Testis (tissue), 3 donors: ENCODE data around the gene DVL2. TPM values are rescaled to one million over a fixed set of nuclear protein-coding genes. Genes with fewer than 3 reads are reported as not detected.

Experiments
- DNase-seq: peaks from one replicate; pipeline ENCODE4 v3.0.0-alpha.2; 2019
- H3K27ac ChIP-seq, 2 donors: fragments of 200-600 bp; sonication (generic); one replicate each; pipeline ENCODE4 v1.5.1; 2019
- H3K27me3 ChIP-seq: fragments of 200-600 bp; sonication (generic); one replicate; pipeline ENCODE4 v1.5.1; 2019
- H3K36me3 ChIP-seq: fragments of 200-600 bp; sonication (generic); one replicate; pipeline ENCODE4 v1.5.1; 2017; ENCODE audit warnings: low read depth; ENCODE audit errors: missing control alignments
- H3K4me1 ChIP-seq: fragments of 200-600 bp; sonication (generic); one replicate; pipeline ENCODE4 v1.5.1; 2019
- H3K4me3 ChIP-seq, 2 donors: fragments of 200-600 bp; sonication (generic); one replicate each; pipeline ENCODE4 v1.5.1; 2017 to 2019
- H3K9me3 ChIP-seq: fragments of 200-600 bp; sonication (generic); one replicate; pipeline ENCODE4 v1.5.1; 2017
- CTCF ChIP-seq, 3 experiments: fragments of 450-650 bp in 2 of 3; fragments of 200-600 bp in 1 of 3; sonication (generic) in 1 of 3; IDR thresholded peaks; one replicate each; pipeline ENCODE4 v1.5.1; 2016 to 2019; ENCODE audit warnings: antibody characterized with exemption in 3 of 3, mild to moderate bottlenecking in 2 of 3, moderate library complexity in 1 of 3
- POLR2A ChIP-seq: fragments of 450-650 bp; IDR thresholded peaks from one replicate; pipeline ENCODE4 v1.6.1; 2017; ENCODE audit warnings: antibody characterized with exemption, mild to moderate bottlenecking, moderate library complexity
- WGBS, 2 donors: methylation state at CpG; one replicate each; pipeline ENCODE4 v1.1.5; 2018; 5-methylcytosine and 5-hydroxymethylcytosine counted together
- intact Hi-C: fragments of 100-400 bp; cut with DNase I; formaldehyde crosslinking; loops from one replicate; pipeline ENCODE4 v1.15.1; 2023; ENCODE audit warnings: low total_unique reads
- polyA plus RNA-seq: library from polyadenylated mRNA; stranded (reverse); fragments of 350-450 nt; fragmentation: Illumina TruSeq; extraction: RNeasy Lipid Tissue Mini Kit (QIAGEN cat#74804); gene quantifications from one replicate; pipeline ENCODE4 v1.2.3, GENCODE V29; 2014; ENCODE audit warnings: low read depth, low replicate concordance; ENCODE audit not compliant: insufficient read depth
- total RNA-seq, 2 donors: library from RNA; depleted of rRNA; stranded (reverse); fragments of >200 nt; gene quantifications; one replicate each; pipeline ENCODE4 v1.2.3, GENCODE V29; 2016

Gene DVL2
- total and polyA plus RNA-seq, 3 donors from 2014 or later: 43.6 to 102 (median 81.3) TPM

GRCh38 chr17:7241090-7241733, 6.9 kb upstream of the DVL2 start:
- Histone ChIP-seq H3K4me3 (peak overlapping the region; percentile 69 to 85), H3K36me3 (no peaks in the 10 kb centered on the region), H3K27ac (peak overlapping the region; percentile 92 to 98), H3K27me3 (no peaks in the 10 kb centered on the region), H3K4me1 (peaks cover 33% of the 10 kb centered on the region), H3K9me3 (no peaks in the 10 kb centered on the region)
- intact Hi-C loops: no loop called here
- no peak for TF ChIP-seq POLR2A
- no peak for TF ChIP-seq CTCF (IDR thresholded peaks at IDR 0.05)
- WGBS, 2 donors: 15 to 16% methylated on average over 9 of the region's 9 CpGs
- no peak for DNase-seq

- TF ChIP-seq CTCF (IDR thresholded peaks at IDR 0.05): no peak
- no peak for TF ChIP-seq POLR2A
- no peaks in the 10 kb centered on the region for H3K27me3 ChIP-seq
- intact Hi-C loops: no loop called here
- WGBS, 2 donors: 56 to 58% methylated on average over 4 of the region's 4 CpGs
- peaks cover 34% of the 10 kb centered on the region for H3K4me1 ChIP-seq
- H3K27ac ChIP-seq: peak overlapping the region; percentile 92 to 98
- H3K4me3 ChIP-seq: no peak overlapping the region
- no peak for DNase-seq
- H3K9me3 ChIP-seq: no peaks in the 10 kb centered on the region
- H3K36me3 ChIP-seq: no peaks in the 10 kb centered on the region
These were observed 6.1 kb upstream of the DVL2 start for GRCh38 chr17:7240375-7240774.

- 0 to 1% methylated on average over 65 of the region's 72 CpGs for WGBS, 2 donors
- Histone ChIP-seq H3K9me3 (no peaks in the 10 kb centered on the region), H3K36me3 (no peaks in the 10 kb centered on the region), H3K4me3 (peak within 1 kb of the TSS; percentile 84 to 99), H3K27ac (peak within 1 kb of the TSS; percentile 97 to 99), H3K27me3 (no peaks in the 10 kb centered on the region), H3K4me1 (peaks cover 43% of the 10 kb centered on the region)
- intact Hi-C loops: no loop called here
- peak in 2 of 3 experiments; percentile 51 to 58 for TF ChIP-seq CTCF (IDR thresholded peaks at IDR 0.05)
- TF ChIP-seq POLR2A: no peak
- peak; percentile 100 for DNase-seq
These were observed 5.0 kb upstream of the DVL2 start, which contains the start of gene PHF23 for GRCh38 chr17:7239091-7240027. PHF23 (minus strand) TSS chr17:7239457; CDS start chr17:7239279, 178 bp downstream.

- Histone ChIP-seq H3K36me3 (no peaks in the 10 kb centered on the region), H3K4me1 (peaks cover 41% of the 10 kb centered on the region), H3K4me3 (peak overlapping the region; percentile 84 to 99), H3K27ac (peak overlapping the region; percentile 97 to 99), H3K27me3 (no peaks in the 10 kb centered on the region), H3K9me3 (no peaks in the 10 kb centered on the region)
- DNase-seq: no peak
- WGBS, 2 donors: 1% methylated on average over 27 to 36 of the region's 39 CpGs
- TF ChIP-seq CTCF (IDR thresholded peaks at IDR 0.05): no peak
- TF ChIP-seq POLR2A: no peak
- intact Hi-C loops: no loop called here
These were observed 4.2 kb upstream of the DVL2 start for GRCh38 chr17:7238420-7239090.
